CD4-positive, alpha-beta T cell treated with Interleukin-17A for 1 hour (primary cell): Measurements from ENCODE around the gene FLCN.

Experiments
- DNase-seq: peaks from one replicate; pipeline ENCODE4 v3.0.0-alpha.2; 2020

The FLCN gene

GRCh38 chr17:17235212-17236174, 1.5 kb downstream of the FLCN start:
- no peak for DNase-seq

DNA sequence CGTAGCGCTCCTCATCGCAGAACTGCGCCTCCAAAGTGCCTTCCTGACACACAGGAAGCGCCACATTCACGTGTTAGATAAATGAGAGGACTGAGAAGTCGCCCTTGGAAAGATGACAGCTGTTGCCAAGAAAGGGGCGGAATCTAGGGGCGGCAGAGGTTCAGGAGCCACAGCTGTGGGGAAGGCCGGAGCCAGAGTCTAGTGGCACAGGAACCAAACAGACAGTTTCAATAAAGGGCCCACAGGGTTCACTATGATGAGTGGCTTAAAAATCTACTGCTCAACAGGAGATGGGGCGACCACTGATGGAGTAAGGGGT, 4.7 kb downstream of the FLCN start:
- DNase-seq = no peak

DNA sequence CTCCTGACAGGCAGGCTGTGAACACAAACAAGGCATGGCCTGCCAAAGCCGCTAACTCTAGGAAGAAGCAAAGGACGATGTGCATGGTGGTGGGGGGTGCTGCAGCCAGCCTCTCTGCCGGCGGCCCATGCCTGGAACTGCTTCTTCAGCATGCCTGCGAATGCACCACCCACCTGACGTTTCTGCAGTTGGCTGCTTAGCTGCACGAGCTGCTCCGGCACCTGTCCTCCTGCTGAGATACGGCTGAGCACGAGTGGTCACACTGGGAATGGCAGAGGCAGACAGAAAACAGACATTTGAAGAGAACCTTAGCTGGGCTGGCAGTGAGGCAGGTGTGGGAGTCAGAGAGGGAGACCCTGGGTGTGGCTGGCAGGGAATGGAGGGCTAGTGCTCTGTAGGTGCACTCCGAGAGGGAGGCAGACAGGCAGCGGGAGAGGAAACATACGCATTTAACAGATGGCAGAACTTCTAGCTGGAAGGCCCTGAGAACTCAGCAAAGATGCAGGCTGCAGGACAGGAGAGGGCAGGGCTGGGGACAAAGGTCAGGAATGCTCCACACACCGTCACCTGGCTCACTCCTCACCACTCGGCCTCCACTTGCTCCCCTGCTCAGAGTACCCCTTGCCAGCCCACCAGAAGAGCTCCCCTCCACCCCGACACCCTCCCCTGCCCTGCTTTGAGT, 5.2 kb downstream of the FLCN start:
- DNase-seq = no peak

- DNase-seq = no peak
These were observed 7.3 kb downstream of the FLCN start for GRCh38 chr17:17229416-17230384.

DNA sequence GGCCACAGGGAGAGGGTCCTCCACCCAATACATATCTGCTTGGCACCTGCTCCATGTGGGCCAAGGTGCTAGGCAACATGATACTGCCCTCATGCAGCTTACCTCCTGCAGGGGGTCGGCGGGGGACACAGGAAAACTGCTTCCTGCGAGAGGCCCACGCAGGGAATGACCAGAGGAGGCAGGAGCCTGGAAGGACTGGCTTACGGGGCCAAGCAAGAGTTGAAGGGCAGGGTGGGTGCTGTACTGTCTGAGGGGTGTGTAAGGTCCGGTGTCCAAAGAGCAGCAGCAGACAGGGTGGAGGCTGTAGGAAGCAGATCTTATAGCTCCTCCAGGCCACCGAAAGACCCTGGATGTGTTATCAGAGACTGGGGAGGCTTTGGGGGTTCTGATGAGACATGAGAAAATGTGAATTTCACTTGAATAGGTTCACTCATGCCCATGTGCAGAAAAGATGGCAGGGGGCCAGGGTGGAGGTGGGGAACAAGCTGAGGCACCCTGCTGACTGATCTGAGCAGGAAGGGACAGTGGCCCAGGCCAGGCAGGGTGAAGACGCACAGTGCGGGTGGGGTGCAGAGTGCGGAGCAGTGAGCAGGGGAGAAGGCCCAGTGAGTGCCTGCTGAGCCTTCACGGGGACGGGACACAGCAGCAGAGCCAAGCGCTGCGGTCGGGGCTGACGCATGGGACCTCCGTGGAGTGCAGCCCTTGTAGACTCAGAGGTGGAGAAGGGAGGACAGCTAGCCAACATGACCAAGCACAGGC, 8.3 kb downstream of the FLCN start:
- DNase-seq = no peak

DNA sequence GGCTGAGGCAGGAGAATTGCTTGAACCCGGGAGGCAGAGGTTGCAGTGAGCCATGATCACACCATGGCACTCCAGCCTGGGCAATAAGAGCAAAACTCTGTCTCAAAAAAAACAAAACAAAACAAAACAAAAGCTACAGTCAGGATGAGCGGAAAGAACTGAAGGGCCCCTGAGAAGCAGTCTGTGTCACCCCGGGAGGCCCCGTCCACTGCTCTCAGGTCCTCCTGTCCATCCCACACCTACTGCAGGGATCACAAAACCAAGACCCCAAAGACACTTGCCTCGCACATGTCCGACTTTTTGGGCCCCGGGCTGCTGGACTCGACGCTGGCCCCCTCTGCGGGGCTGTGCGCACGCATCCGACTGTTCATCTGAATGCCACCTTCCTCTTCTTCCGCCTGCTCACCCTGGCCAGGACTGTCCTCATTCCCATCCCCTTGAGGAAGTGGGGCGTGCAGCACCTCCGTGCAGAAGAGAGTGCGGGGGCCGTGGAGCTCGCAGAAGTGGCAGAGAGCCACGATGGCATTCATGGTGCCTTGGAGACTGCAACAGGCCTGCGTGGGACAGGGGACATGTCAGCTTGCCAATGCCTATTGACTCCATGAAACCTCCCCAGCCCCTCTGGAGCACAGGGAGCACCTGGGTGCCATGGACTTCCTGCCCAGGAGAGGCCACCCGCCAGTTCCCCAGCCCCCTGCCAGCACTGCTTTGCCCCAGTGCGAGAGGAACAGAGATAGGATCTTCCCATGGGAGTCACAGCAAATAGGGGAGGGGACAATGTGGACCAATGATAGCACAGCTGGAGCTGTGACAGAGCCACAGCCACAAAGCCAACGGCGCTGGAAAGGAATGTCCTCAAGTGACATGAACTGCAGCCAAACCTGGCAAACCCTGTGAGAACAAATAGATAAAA, 9.1 kb downstream of the FLCN start:
- DNase-seq = no peak

DNA sequence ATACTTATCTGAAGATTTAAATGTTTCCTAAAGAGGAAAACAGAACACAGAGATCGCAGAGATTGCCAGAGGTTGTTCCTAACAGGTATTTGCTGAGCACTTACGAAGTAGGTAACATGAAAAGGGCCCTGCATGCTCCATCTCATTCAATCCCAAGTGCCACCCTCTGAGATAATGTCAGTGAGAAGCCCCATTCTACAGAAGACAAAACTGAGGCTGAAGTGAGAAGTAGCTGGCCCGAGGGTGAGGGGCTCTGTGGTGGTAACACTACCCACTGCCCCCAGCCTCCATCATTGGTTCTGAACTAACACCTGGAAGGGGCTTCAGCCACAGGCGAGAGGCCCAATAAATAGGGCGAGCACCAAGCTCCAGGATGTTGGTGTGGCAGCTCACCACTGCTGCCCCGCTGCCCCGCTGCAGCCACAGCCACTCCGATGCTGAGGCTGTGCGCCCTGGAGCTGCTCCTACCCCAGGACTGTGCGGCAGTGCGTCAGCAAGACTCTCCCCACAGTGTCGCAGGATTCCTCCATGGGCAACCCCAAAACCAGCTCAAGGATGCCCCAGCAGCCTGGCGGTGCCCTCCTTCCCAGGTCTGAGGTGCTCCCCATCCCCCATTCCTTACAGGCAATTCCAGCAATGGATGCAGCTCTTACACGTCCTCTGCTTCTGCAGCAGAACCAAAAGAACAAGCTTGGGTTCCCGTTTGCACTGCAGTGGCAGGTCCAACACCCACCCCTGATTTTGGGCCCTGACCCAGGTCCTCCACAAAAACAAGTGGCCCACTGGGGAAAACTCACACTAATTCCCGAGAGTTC, 10.3 kb downstream of the FLCN start:
- DNase-seq = no peak

GRCh38 chr17:17225901-17226300, 11.1 kb downstream of the FLCN start:
- no peak for DNase-seq

GRCh38 chr17:17224137-17224536, 12.8 kb downstream of the FLCN start:
- no peak for DNase-seq

- DNase-seq = no peak
These were observed 13.2 kb downstream of the FLCN start for GRCh38 chr17:17223736-17224135.

DNA sequence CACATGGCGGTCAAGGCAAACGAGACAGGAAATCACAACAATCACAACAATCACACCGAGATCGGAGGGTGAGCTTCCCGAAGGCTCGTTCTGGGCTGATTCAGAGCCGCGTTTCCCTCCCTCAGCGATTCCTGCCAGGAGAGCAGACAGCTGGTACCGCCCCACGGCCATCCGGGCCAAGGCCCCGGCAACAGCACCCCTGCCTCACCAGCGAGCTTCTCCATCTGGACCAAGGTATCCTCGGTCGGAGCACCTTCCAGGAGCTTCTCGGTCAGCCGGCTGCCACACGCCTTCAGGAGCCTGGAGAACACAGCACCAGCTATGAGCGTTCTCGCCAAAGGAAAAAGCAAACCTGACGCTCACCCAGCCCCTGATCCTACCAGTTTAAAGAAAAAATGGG, 15.6 kb downstream of the FLCN start:
- DNase-seq = no peak

DNA sequence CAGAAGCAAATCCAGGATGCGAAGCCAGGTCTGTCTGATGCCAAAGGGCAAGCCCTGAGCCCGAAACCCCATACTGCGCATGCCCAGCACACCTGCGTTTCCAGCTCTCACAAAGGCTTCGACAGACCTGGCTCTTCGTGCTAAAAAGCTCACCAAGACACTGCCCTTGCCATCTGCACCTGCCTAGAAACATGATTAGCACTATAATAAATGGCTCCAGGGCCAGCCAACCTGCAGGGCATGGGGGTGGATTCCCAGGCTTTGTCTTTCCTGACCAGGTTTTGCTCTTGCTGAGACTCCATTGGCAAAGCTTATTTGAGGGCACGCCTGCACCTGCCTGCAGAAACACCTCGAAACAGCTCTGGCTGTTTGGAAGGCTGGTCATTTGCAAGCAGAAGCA, 16.4 kb downstream of the FLCN start:
- DNase-seq = no peak

GRCh38 chr17:17217995-17218394, 19.0 kb downstream of the FLCN start:
- no peak for DNase-seq

DNA sequence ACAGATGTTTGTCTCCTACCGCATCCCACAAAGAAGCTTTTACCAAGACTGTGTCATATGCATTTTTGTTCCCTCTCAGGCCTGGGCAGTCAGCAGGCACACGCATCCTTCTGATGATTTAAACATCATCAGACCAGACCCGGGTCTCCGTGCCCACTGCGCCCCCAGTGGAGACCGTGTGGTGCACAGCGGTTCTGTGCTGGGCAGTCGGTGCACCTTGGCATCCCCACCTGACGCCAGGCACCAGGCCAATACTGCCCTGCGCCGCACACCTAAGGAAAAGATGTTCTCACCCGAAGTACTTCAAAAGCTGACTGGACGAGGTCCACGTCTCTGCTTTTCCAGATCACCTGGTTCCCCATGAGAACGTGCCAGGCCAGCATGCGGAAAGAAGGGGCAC, 20.2 kb downstream of the FLCN start:
- DNase-seq = no peak

- DNase-seq = no peak
These were observed 20.7 kb downstream of the FLCN start for GRCh38 chr17:17216236-17216635.

- no peak for DNase-seq
These were observed 21.4 kb downstream of the FLCN start for GRCh38 chr17:17215575-17215974.

GRCh38 chr17:17214646-17215436, 22.1 kb downstream of the FLCN start:
- DNase-seq = no peak

GRCh38 chr17:17213775-17214174, 23.2 kb downstream of the FLCN start:
- no peak for DNase-seq

DNA sequence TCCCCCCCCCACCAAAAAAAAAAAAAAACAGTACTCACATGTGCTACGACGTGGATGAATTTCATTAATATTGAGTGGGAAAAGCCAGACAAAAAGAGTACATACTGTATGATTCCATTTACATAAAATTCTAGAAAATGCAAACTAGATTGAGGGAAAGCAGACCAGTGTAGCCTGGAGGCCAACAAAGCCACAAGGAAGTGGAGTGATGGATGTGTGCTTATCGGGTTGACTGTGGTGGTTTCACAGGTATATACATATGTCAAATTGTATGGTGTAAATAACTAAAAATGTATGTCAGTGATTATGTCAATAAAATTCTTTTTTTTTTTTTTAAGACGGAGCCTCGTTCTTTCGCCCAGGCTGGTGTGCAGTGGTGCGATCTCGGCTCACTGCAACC, 29.0 kb downstream of the FLCN start:
- no peak for DNase-seq

DNA sequence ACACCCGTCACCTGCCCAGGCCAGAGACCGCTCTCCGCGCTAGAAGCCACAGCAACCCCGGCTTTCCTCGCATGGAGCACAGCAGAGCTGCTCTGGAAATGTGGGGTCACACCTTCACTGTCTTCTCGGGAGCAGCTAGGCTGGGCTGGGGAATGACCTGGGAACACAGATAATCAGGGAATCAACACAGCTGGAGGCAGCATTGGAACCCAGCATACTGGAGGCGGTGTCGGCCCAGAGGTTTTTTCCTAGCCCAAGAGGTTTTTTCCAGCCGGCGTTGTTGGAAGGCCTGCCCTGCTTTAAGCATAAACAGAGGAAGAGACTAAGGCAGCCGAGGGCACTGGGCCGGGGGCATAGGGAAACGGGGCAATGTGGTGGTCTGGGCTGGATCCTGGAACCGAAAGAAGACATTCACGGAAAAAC, 30.0 kb downstream of the FLCN start:
- no peak for DNase-seq
